HS-27A (cell line): ENCODE data around the gene LRRC8D.

ENCODE experiments used
- DNase-seq: peaks from one replicate; pipeline ENCODE4 v3.0.0-alpha.2; 2012; ENCODE audit warnings: low read depth, missing footprints

Gene LRRC8D

GRCh38 chr1:89896105-89896942 lies 75.5 kb downstream of the LRRC8D start:
- DNase-seq = no peak

- DNase-seq = no peak
These were observed 76.7 kb downstream of the LRRC8D start for GRCh38 chr1:89897347-89898133.

- no peak for DNase-seq
These were observed 77.3 kb downstream of the LRRC8D start for GRCh38 chr1:89898150-89898549.

GRCh38 chr1:89898695-89899470 lies 78.1 kb downstream of the LRRC8D start:
- no peak for DNase-seq

- DNase-seq = no peak
These were observed 79.5 kb downstream of the LRRC8D start for GRCh38 chr1:89900323-89900722.

GRCh38 chr1:89900791-89901708 lies 80.2 kb downstream of the LRRC8D start:
- DNase-seq = no peak

GRCh38 chr1:89901957-89902669 lies 81.3 kb downstream of the LRRC8D start:
- DNase-seq = no peak

GRCh38 chr1:89903550-89903949 lies 82.7 kb downstream of the LRRC8D start:
- DNase-seq = no peak

- no peak for DNase-seq
These were observed 83.6 kb downstream of the LRRC8D start for GRCh38 chr1:89904219-89904980.

- DNase-seq = no peak
These were observed 84.7 kb downstream of the LRRC8D start for GRCh38 chr1:89905395-89906058.

GRCh38 chr1:89906088-89906487 lies 85.3 kb downstream of the LRRC8D start:
- no peak for DNase-seq

GRCh38 chr1:89907727-89908212 lies 86.9 kb downstream of the LRRC8D start:
- peak; percentile 72 for DNase-seq

GRCh38 chr1:89908273-89908671 lies 87.4 kb downstream of the LRRC8D start:
- DNase-seq = no peak

- no peak for DNase-seq
These were observed 88.0 kb downstream of the LRRC8D start for GRCh38 chr1:89908672-89909436.

- no peak for DNase-seq
These were observed 89.4 kb downstream of the LRRC8D start for GRCh38 chr1:89910268-89910667.

GRCh38 chr1:89910780-89911179 lies 89.9 kb downstream of the LRRC8D start:
- peak; percentile 97 for DNase-seq

GRCh38 chr1:89911191-89911991 lies 90.6 kb downstream of the LRRC8D start:
- peak; percentile 75 for DNase-seq

- no peak for DNase-seq
These were observed 91.2 kb downstream of the LRRC8D start for GRCh38 chr1:89912073-89912472.
